GM21367 (cell line): ENCODE results near the gene RUNDC1.
"Not testable (repeated sequence)": the region's sequence is repeated elsewhere in the genome, so short reads cannot be mapped to it uniquely, and the experiment has no call there.

ENCODE experiments used
- ATAC-seq: cut with Tn5 transposase; IDR thresholded peaks from one replicate; pipeline ENCODE4 v1.9.1; 2021; ENCODE audit not compliant: unreplicated experiment

The RUNDC1 gene

DNA sequence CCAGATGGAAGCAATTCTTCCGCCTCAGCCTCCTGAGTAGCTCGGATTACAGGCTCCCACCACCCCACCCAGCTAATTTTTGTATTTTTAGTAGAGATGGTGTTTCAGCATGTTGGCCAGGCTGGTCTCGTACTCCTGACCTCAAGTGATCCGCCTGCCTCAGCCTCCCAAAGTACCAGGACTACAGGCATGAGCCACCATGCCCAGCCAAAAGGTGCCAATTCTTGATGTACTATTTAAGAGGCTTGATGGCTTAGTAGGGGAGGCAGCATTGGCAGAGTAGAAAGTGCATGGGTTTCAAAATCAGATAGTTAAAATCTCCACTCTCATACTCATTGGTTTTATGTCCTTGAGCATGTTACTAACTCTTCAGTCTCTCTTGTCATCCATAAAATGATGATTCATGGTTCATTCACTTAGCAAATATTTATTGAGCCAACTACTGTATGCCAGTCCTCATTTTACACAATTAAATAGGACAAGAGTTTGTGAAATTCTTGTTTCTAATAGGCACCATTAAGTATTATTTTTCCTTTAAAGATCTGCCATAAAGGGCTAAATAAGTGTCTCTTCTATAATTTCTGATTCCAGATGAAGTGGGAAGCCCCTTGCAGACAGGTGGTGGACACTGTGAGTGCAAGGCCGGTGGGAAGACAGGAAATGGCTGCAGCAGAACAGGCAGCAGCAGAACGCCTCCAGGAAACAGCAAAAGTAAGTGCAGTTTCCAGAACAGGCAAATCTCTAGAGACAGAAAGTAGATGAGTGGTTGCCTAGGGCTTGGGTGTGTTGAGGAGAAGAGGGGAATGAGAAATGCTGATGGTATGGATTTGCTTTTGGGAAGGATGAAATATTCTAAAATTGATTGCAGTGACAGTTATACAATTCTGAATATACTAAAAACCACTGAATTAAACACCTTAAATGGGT lies 9.6 kb downstream of the RUNDC1 start:
- ATAC-seq = no peak

DNA sequence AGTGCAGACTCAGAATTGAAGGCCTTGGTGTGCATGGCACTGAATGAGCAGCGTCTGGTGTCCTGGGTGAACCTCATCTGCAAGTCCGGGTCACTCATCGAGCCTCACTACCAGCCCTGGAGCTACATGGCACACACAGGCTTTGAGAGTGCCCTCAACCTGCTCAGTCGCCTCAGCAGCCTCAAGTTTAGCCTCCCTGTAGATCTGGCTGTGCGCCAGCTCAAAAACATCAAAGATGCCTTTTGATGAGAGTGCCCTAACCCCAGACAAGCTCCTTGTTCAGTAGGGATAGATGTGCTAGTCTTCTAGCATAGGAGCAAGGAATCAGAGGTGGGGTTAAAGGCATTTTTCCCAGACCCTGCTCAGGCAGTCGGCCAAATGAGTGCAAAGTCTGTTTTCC lies 11.1 kb downstream of the RUNDC1 start:
- no peak for ATAC-seq

DNA sequence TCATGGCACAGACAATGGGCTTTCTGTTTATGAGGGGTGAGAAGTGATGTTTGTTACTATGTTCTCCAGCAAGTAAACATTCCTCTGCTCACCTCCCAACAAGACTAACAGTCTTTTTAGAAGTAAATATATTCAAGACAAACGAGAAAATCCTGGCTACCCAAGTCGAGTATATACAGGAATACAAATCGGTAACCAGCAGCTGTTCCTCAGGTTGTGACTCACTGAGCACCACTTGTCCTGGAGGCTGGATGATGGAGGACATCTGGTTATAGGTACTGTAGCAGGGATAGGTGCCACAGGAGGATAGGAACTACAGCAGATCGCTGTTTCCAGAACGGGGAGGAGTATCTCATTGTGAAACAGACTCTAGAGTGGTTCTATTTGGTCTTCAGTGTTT lies 12.5 kb downstream of the RUNDC1 start:
- ATAC-seq = no peak

DNA sequence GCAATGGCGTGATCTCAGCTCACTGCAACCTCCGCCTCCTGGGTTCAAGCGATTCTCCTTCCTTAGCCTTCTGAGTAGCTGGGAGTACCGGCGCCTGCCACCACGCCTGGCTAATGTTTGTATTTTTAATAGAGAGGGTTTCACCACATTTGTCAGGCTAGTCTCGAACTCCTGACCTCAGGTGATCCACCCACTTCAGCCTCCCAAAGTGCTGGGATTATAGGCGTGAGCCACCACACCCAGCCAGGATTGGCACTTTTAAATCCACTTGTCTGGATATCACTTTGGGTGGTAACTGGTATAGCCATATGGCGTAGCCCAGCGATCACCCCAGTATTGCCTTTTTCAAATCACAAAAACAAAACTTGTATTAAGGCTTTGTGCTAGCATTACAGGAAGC lies 13.5 kb downstream of the RUNDC1 start:
- ATAC-seq = not testable (repeated sequence)

DNA sequence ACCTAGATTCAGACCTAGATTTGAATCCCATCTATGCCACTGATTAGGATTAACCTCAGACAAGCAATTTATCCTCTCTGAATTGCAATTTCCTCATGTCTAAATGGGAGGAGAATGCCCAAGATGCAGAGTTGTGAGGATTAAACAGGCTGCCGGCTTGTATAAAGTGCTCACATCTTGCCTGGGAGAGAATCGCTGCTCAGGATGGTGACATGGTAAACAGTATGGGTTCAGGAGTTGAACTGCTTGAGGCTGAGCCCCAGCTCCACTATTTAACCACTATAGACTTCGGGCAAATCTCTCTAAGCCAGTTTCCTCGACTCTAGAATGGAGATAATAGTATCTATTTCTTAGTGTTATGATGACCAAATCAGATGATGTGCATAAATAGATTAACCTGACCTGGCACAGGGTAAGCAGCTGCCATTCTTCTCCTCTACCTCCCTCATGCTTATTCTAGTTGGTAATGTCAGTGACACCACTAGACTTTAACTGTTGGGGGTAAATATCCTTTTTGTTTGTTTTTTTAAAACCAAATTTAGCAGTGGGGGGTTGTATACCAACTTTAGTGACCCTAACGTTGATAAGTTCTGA lies 17.1 kb downstream of the RUNDC1 start:
- ATAC-seq = no peak

DNA sequence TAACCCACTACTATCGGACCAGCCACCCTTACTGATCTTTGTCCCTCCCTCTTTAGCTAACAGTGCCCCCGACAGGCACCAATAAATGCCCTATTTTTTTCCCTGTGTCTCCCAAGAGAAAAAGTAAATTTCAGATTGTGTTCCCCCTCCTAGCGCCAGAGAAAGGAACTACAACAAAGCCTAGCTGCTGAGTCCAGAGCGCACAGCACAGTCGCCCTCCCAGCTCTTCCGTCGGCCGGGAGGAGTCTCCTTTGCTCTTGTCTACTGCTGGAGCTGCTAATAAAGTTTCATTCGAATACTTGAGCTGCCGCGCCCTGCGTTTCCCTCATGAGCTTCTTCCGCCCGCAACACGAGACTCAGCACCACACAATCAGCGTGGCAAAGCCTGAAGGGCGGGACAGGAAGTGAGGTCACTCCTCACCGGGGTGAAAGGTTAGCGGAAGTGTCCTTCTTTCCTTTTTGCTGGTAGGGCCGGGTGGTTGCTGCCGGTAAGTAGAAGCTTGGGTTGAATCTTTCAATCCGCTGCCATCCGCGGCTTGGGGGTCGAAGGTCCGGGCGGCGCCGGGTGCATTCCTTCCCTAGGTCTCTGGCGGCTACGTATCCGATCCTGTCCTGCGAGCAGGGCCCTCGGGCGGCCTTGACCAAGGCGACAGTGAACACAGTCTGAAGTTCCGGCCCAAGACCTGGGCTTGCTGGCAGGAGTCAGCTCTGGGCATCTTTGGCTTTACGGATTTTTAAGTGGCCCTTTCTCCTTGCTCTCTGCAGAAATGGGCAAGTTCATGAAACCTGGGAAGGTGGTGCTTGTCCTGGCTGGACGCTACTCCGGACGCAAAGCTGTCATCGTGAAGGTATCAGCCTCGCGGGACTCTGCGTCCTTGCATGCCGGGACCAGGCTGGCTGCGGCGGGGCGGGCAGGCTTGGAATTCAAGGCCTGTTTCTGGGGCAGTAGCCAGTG lies 17.9 kb downstream of the RUNDC1 start, which contains the start of gene RPL27:
Gene RPL27, plus strand, starts transcription at position 436 of the 955 bp plus-strand sequence. Its CDS starts 332 bp downstream, at position 768.
- peak; percentile 79 for ATAC-seq

DNA sequence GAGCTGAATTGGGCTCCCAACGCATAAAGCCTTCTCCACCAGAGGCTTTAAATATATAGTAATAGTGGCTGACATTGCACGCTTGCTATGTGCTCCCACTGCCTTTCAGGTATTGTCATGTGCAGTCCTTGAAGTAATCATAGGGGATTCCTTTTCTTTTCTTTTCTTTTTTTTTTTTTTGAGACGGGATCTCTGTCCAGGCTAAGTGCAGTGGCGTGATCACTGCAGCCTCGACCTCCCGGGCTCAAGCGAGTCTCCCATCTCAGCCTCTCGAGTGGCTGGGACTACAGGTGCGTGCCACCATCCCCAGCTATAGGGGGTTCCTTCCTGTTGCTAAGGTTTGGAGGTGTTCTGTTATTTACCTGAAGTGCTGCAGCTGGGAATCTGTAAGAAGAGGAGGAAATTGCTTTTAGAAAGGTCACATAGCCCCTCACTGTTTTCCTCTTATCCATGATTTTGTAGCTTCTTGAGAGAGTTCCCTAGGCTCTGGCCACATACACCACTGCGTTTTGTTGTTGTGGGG lies 18.7 kb downstream of the RUNDC1 start:
- no peak for ATAC-seq

DNA sequence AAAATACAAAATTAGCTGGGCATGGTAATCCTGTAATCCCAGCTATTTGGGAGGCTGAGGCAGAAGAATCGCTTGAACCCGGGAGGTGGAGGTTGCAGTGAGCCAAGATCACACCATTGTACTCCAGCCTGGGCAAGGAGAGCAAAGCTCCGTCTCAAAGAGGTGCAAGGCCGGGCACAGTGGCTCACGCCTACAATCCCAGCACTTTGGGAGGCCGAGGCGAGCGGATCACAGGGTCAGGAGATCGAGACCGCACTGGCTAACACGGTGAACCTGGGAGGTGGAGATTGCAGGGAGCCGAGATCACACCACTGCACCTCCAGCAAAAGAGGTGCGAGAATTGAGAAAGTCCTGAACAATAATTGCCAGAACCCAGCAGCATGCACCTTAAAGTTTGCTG lies 20.5 kb downstream of the RUNDC1 start:
- not testable (repeated sequence) for ATAC-seq

DNA sequence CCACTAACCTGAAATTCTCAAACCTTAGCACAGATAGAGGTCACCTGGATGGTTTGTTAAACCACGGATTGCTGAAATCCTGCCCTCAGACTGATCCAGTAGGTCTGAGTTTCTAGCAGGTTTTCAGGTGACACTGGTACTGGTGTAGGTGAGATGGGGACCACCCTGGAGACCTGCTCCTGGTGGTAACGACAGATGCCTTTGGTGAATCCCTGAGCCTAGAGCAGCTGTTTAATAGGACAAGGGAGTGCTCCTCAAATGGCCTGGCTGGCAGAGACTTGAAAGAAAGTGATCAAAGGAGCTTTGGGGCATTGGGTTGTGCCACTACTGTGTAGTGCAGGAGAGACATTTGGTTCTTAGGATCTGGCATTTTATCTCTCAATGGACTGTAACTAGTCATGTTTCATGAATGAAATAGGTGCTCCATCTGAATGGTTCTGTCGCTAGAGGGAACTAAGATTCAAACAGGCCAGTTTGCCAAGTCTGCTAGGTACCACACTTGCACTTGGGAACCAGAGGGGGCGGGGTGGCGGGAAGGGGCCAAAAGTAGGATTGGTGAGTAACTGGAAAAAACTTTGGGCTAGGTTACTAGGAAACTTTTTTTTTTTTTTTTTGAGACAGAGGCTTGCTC lies 23.3 kb downstream of the RUNDC1 start:
- no peak for ATAC-seq

DNA sequence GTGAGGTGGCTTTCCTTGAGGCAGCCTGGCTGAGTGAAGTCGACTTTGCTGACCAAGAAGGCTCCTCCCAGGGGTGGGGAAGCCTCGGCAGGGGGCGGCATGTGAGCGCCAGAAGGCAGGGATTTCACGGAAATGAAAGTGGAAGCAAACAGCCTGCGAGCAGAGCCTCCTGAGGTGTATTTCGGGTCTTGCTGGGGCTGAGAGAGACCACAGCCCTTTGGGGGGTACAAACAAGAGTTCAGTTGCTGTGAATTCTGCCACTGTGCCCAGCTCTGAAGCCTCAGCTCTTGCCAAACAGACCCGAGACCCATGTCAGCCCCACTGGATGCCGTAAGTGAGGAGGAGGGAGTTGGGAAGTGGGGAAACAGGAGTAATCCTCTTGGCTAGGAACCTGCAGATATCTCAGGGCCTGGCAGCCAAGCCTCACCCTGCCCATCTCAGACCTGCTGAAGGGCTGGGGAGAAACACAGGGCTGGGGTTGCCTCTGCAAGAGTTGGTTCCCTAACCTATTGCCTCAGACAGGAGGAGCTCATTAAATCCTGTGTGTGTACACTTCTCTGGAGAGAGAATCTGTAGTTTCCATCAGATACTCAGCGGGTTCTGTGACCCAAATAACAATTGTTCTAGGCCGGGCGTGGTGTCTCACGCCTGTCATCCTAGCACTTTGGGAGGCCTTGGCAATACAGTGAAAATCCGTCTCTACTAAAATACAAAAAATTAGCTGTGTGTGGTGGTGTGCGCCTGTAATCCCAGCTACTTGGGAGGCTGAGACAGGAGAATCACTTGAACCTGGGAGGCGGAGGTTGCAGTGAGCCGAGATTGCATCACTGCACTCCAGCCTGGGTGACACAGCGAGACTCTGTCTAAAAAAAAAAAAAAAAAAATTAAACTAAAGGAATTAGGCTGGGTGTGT lies 26.5 kb downstream of the RUNDC1 start, which contains the start of gene IFI35:
Gene IFI35, plus strand, starts transcription at position 146 of the 913 bp plus-strand sequence. Its CDS starts 164 bp downstream, at position 310.
- no peak for ATAC-seq

DNA sequence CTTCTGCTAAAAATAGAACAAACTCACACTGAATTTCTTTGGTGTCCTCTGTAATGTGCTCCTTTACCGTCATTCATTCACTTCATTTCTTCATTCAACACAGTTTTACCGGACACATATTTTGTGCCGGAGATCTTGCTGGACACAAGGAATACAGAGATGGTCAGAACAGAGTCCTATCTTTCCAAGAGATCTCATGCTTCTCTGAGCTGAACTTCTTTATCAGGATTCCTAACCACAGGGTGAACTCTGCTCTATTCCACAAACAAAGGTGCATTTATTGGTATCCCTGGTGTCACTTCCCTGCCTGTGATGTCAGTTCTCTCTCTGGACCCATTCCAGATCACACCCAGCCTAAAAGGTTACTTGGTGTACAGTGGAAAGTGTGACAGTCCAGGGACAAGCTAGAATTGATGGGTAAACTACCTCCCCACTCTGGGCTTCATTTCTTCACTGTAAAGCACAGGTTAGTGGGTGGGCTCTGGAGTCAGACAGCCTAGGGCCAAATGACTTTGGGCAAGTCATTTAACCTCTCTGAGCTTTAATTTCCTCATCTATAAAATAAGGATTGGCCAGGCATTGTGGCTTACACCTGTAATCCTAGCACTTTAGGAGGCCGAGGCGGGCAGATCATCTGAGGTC lies 30.4 kb downstream of the RUNDC1 start:
- ATAC-seq = no peak

DNA sequence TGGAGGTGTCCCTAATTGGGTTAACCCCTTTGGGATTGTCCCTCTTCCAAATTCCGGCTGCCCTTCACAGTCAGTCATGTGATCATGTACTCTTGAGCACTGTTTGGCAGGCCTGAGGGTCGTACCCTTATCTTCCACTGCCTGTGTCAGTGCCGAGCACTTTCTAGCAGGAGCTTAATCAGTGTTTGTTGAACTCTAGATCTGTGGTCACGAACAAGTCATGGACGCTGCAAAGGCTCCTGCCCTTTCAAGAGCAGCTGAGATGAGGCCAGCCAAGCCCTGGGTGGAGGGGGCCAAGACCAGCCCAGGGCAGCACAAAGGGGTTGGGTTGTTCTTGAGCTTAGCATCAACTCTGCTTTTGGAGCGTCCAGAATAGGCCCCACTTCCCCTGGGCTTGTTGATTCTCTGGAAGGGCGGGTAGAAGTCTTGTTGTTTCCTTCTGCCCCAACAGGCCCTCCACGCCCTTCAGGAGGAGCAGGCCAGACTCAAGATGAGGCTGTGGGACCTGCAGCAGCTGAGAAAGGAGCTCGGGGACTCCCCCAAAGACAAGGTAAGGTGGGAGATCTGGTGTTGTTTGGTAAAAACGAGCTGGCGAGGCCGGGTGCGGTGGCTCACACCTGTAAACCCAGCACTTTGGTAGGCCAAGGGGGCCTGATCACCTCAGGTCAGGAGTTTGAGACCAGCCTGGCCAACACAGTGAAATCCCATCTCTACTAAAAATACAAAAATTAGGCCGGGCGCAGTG lies 31.5 kb downstream of the RUNDC1 start:
- no peak for ATAC-seq

DNA sequence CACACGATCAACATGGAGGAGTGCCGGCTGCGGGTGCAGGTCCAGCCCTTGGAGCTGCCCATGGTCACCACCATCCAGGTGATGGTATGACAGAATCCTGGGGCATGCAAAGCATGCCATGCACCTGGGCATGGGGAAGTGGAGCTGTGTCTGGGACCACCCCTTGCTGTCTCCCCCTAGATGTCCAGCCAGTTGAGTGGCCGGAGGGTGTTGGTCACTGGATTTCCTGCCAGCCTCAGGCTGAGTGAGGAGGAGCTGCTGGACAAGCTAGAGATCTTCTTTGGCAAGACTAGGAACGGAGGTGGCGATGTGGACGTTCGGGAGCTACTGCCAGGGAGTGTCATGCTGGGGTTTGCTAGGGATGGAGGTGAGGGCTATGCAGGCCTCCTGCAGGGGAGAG lies 32.9 kb downstream of the RUNDC1 start:
- ATAC-seq = no peak

DNA sequence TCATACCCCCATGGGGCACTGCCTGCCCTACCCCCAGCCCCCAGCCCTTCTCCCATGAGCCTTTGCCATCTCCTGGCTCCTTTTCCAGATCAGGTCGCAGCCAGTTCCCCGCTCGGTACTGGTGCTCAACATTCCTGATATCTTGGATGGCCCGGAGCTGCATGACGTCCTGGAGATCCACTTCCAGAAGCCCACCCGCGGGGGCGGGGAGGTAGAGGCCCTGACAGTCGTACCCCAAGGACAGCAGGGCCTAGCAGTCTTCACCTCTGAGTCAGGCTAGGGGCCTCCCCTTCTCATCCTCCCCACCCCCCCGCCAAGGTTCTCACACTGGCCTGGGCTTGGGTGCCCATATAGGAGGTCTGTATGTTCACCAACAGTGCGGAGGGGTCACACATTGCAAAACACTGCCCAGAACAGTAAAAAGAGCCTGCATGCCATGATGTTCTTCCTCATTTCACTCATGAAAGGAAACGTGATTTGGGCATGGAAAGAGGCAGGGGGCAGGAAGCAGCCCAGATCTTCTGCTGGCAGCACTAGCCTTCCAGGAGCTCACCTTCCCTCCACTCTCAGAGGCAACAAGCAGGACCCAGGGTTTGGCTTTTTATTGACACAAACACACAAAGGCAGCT lies 33.8 kb downstream of the RUNDC1 start:
- no peak for ATAC-seq

DNA sequence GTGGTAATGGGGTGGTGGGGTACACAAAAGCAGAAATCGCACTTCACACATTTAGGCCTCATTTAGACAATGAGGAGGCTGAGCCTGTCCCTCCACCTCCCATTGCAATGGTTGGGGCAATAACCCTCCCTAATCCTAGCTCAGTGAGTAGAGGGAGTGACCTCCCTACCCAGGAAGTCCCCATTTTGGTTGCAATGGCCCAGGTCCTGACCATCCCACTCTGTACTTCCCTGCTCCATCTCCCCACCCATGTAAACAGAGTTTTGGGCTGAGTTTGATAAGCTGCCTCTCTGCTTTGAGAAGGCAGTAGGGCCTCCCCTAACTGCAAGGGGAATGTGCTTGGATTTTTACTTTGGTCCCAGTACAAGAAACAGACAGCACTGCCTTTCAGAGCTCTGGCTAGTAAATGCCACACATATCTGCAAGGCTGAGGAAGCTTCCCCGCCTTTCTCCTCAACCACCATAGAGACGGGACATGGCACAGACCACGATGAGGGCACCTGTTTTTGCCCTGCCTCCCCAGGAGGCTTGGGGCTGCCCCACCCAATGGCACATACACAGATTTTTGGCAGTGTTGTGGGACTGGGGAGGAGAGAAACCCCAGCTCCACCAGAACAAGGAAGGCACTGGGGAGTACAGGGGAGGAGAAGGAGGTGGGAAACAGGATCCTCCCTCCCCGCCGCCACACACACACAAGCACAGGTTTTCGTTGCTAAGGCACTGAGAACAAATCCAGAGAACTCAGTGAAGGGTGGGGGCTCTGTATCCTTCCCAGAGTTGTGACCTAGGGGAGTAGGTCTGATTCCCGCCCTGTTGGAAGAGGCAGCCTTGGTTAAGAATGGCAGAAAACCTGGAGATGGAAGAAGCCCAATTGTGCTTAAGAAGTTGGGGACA lies 34.5 kb downstream of the RUNDC1 start:
- ATAC-seq = no peak

DNA sequence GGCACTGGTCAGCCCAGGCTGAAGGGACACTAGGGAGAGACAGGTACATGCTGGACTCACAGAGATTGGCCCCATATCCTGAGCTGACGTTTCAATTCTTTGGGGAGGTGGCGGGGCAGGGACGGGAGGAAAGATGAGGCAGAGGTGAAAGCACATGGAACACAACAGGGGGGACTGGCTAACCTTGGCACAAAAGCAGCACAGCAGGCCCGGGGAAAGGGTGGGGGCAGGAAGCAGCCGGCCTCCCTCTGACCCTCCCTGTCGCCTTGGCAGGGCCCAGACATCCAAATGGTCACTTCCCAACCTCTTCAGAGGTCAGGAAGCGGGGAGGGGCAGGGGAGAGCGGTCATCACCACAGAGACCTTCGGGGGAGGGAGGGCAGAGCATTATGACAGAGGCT lies 35.2 kb downstream of the RUNDC1 start:
- ATAC-seq = no peak

DNA sequence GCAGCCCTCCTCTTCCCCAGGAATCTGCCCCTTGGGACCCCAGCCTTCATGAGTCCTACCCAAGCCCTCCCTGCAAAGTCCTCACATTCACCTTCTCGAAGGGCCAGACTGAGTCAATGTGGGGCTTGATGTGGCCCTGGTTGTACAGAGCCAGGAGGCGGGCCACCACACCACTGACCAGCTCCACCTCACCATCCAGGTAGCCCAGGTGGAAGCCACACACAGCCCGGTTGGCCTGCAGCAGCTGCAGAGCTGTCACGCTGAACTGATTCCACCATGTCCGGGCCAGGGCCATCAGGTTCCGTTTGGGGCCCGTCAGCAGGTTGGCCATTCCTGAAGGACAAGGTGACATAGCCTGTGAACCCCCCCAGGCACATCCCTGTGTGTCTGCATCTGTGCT lies 35.9 kb downstream of the RUNDC1 start:
- no peak for ATAC-seq
